Inflammatory macrophage (primary cell): ENCODE measurements around the gene SPATA2L.

Experiments used
- DNase-seq, 2 donors: peaks; one replicate each; pipeline ENCODE4 v3.0.0-alpha.2; 2020 to 2022

SPATA2L gene

DNA sequence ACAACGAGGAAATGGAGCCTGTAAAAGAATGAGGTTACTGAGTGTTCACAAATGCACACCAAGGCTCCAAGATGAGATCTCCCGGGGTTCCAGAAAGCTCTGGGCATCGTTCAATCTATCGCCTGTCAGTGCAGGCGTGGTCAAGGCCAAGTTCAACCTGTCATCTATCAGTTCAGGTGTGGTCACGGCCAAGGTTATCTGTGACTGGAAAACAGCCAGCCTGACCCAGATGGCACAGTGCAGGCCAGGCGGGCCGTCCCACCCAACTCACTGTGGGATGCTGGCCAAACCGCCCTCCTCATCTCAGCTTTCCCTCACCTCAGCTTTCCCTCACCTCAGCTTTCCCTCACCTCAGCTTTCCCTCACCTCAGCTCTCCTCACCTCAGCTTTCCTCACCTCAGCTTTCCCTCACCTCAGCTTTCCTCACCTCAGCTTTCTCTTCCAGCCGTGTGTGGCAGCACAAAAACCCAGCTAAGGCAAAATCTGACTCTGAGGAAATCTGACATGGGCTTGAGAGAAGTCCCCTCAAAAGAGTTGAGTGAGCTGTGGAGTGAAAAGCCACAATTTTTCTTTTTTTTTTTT is 46.4 kb downstream of the SPATA2L start:
- DNase-seq, result no peak

- no peak for DNase-seq
Observed at GRCh38 chr16:89653656-89654295, 47.7 kb downstream of the SPATA2L start.

DNA sequence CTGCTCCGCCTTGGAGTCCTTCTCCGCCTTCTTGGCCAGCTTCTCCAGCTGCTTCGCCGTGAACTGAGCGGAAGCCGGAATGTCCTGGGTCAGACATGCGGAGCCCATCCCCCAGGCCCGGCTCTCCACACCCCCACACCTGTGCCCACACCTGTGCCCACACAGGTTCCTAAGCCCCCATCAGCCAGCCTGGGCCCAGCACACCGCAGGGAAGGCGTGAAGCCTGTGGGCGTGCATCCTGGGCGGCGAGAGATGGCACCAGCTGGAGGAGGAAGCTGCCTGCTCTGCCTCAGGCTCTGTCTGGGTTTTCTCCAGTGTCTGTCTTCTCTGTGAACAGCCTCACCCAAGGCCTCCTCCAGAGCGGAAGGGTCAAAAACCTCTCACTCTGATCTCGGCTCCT is 49.9 kb downstream of the SPATA2L start:
- DNase-seq, result no peak

DNA sequence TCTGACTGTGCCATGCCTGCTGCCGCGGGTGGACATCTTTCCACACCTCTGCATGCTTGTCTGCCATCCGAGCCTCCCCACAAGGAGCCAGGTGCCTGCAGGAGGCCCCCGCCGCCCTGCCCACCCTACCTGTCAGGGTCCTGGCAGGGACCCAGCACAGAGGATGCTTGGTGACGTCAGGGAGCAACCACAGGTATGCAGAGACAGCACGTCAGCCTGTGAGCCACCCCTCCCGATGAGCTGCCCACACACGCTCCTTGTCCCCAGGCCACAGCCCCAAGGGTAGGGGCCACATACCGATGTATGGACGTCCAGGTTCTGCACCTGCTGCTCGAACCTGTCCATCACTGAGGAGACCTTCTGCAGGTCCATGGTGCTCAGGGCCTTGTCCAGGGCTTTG is 54.6 kb downstream of the SPATA2L start:
- DNase-seq, result no peak
